NCI-H345 treated with DMSO at 0.1 percent for 48 hours (cell line): ENCODE data around the gene PPP2R3B.
"Not testable (repeated sequence)": the region's sequence is repeated elsewhere in the genome, so short reads cannot be mapped to it uniquely, and the experiment has no call there.

ENCODE experiments used
- DNase-seq: peaks from one replicate; lab custom pipeline; 2025; ENCODE audit not compliant: unreplicated experiment; lab: John Stamatoyannopoulos, UW

PPP2R3B gene

GRCh38 chrX:353566-354535 is 32.9 kb downstream of the PPP2R3B start:
- DNase-seq, result no peak

- DNase-seq, result no peak
These were observed 34.0 kb downstream of the PPP2R3B start for GRCh38 chrX:352582-353314.

- DNase-seq, result no peak
These were observed 34.5 kb downstream of the PPP2R3B start for GRCh38 chrX:352181-352580.

- no peak for DNase-seq
These were observed 35.0 kb downstream of the PPP2R3B start for GRCh38 chrX:351736-352135.

- DNase-seq, result not testable (repeated sequence)
These were observed 35.4 kb downstream of the PPP2R3B start for GRCh38 chrX:351324-351641.

- DNase-seq, result no peak
These were observed 36.0 kb downstream of the PPP2R3B start for GRCh38 chrX:350534-351323.

GRCh38 chrX:350148-350533 is 36.6 kb downstream of the PPP2R3B start:
- DNase-seq, result no peak

GRCh38 chrX:349702-350101 is 37.0 kb downstream of the PPP2R3B start:
- DNase-seq, result no peak

- no peak for DNase-seq
These were observed 37.5 kb downstream of the PPP2R3B start for GRCh38 chrX:349196-349595.

GRCh38 chrX:348461-349117 is 38.1 kb downstream of the PPP2R3B start:
- DNase-seq, result no peak

- DNase-seq, result no peak
These were observed 39.2 kb downstream of the PPP2R3B start for GRCh38 chrX:347351-348117.

- DNase-seq, result no peak
These were observed 40.5 kb downstream of the PPP2R3B start for GRCh38 chrX:346034-346813.

GRCh38 chrX:345020-345925 is 41.4 kb downstream of the PPP2R3B start:
- DNase-seq, result no peak

GRCh38 chrX:344371-344901 is 42.3 kb downstream of the PPP2R3B start:
- no peak for DNase-seq

GRCh38 chrX:341541-342101 is 45.1 kb downstream of the PPP2R3B start:
- no peak for DNase-seq

- no peak for DNase-seq
These were observed 45.9 kb downstream of the PPP2R3B start for GRCh38 chrX:340641-341423.

- DNase-seq, result no peak
These were observed 46.6 kb downstream of the PPP2R3B start for GRCh38 chrX:340121-340520.
